GM18526 (cell line): ENCODE measurements around the gene GTF3C5.

Experiments
- POLR2A ChIP-seq: IDR thresholded peaks from 3 replicates; pipeline ENCODE4 v1.6.1; 2011; ENCODE audit not compliant: insufficient read length; ENCODE audit errors: extremely low read depth

The GTF3C5 gene

DNA sequence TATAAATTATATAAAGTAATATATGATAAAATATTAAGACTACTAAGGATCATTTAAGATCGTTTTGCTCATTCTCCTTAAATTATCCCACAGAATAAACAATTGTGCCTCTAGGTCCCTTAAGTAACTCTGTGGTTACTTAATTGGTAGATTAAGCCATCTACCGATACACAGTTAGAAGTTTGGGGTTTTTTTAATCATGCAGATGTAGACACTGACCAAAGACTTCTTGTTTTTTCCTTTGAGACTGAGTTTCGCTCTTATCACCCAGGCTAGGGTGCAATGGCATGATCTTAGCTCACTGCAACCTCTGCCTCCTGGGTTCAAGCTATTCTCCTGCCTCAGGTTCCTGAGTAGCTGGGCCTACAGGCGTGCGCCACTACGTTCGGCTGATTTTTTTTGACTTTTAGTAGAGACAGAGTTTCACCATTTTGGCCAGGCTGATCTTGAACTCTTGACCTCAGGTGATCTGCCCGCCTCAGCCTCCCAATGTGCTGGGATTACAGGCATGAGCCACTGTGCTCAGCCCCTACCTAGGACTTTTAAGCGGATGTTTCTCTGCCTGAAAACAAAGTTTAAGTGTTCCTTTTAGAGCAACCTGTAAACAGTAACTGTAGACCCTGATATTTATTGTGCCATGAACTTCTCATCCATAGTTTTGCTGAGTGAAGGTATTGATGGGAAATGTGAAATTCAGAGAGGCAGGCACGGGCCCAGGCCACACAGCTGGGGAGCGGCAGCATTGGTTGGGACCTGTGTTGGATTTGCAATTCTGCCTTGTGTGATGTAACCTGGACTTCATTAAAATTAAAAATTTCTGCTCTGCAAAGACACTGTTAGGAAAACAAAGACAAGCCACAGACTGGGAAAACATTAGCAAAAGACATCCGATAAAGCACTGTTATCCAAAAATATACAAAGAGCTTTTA lies 42.6 kb downstream of the GTF3C5 start:
- TF ChIP-seq POLR2A, result no peak

GRCh38 chr9:133074111-133074651 lies 43.4 kb downstream of the GTF3C5 start:
- TF ChIP-seq POLR2A, result no peak

DNA sequence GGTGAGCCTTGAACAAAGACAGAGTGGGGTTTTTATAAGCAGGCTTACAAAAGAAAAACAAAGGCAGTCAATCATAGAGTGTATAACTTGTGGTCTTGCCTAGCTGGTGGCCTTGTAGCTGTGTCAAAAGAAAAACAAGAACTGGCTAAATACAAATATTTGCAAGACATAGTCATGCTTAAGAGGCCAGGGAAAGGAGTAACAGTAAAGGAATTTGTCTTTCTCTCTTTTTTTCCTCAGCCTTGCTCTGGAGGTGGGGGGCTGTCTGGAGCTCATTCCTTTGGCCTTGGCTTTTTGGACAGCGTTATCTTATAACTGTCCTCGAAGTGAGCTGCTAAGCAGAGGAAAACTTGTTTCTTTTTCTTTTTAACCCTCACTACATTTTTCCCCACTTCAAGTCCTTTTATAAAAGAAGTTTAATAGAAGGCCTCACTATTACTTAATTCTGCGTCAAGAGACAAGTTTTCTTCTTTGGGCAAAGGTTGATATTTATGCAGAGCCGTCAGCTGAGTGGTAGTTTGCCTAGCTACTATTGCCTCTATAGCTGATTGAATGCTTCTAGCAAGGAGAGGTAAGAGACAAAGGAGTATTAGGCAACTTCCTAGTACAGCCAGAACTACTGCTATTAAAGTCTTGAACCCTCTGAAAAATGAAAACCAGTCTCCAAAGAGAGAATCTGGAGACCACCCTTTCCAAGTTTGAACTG lies 45.3 kb downstream of the GTF3C5 start:
- TF ChIP-seq POLR2A, result no peak

- TF ChIP-seq POLR2A, result no peak
These were observed 45.9 kb downstream of the GTF3C5 start for GRCh38 chr9:133076691-133077090.

DNA sequence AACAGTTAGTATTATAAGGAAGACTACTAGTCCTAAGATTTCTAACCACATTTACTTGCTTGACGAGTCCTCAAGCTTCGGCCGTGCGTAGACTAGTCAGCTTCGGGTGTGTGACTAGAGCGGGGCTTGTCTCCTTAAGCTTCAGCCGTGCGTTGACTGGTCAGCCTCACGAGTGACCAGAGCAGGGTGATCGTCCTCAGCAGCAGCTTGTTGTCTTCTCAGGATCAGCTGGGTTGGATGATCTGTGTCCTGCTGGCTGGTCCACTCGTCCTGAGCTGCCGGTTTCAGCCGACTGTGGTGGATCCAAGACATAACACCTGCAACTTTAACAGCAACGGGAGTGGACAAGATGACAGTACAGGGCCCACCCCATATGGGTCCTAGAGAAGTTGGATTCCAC lies 47.7 kb downstream of the GTF3C5 start:
- TF ChIP-seq POLR2A, result no peak

GRCh38 chr9:133080161-133080560 lies 49.4 kb downstream of the GTF3C5 start:
- no peak for TF ChIP-seq POLR2A

DNA sequence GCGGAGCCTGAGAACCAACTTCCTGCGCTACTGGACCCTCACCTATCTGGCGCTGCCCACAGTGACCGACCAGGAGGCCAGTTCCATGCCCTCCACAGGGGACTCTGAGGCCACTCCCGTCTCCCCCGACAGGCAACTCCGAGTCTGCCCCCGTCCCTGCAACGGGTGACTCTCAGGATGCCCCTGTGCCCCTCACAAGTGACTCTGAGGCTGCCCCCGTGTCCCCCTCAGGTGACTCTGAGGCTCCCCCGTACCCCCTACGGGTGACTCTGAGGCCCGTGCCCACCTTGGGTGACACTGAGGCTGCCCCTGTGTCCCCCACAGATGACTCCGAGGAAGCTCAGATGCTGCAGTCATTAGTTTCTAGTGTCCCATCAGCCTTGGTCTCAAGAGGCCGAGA lies 56.1 kb downstream of the GTF3C5 start:
- no peak for TF ChIP-seq POLR2A

GRCh38 chr9:133087429-133088145 lies 56.8 kb downstream of the GTF3C5 start:
- TF ChIP-seq POLR2A, result no peak

- no peak for TF ChIP-seq POLR2A
These were observed 57.5 kb downstream of the GTF3C5 start for GRCh38 chr9:133088146-133088750.

DNA sequence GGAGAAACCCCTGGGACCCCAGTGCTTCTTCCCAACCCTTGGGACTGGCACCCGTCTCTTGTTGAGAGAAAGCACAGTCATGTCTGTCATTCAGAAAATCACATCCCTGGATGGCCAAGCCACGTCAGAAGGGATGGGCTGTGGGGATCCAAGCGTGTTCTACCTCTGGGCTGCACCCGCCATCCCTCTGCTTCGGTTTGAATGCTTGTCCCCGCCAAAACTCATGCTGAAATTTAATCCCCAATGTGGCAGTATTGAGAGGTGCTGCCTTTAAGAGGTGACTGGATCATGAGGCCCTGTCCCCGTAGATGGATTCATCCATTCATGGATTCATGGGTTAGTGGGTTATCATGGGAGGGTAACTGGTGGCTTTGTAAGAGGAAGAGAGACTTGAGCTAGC lies 58.0 kb downstream of the GTF3C5 start:
- no peak for TF ChIP-seq POLR2A

DNA sequence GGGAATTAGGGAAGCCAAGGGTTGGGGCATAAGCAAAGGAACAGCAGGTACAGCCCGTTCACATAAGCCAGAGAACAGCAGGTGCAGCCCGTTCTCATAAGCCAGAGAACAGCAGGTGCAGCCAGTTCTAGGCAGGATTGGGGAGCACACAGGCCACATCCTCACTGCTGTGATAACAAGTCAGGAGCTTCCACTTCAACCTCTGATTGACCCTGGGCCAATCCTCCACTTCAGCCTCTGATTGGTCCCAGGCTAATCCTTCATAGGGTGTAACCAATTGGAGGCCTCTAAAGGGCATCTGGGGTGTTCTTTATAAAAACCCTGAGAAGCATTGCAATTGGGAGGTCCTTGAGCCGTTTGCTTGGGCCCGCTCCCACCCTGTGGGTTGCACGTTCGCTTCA lies 58.5 kb downstream of the GTF3C5 start:
- no peak for TF ChIP-seq POLR2A

GRCh38 chr9:133090187-133090586 lies 59.4 kb downstream of the GTF3C5 start:
- TF ChIP-seq POLR2A, result no peak

- TF ChIP-seq POLR2A, result no peak
These were observed 60.1 kb downstream of the GTF3C5 start for GRCh38 chr9:133090752-133091385.

DNA sequence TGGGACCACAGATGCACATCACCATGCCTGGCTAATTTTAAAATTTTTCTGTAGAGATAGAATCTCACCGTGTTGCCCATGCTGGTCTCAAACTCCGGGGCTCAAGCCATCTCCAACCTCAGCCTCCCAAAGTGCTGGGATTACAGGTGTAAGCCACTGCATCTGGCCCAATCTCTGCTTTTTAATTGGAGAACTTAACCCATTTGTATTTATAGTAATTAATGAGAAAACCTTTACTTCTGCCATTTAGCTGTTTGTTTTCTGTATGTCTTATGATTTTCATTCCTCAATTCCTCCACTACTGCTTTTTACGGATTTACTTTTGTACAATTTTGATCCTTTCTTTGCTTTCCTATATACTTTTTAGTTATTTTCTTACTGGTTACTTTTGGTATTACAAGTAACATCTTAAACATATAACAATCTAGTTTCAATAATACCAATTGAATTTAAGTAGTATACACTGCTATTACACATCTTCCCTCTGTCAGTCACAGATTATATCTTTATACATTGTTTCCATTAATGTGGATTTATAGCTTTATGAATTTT lies 64.1 kb downstream of the GTF3C5 start:
- no peak for TF ChIP-seq POLR2A
